Activated CD4-positive, alpha-beta T cell treated with anti-CD3 and anti-CD28 coated beads, Interleukin-2, amount 10 ng/mL, durations not matched to agents 24 days and 14 days (primary cell): ENCODE data around the gene OR1A1. TPM values are rescaled to one million over a fixed set of nuclear protein-coding genes. Genes with fewer than 3 reads are reported as not detected.
"Not testable (repeated sequence)": the region's sequence is repeated elsewhere in the genome, so short reads cannot be mapped to it uniquely, and the experiment has no call there.

Source experiments
- DNase-seq: peaks from one replicate; pipeline ENCODE4 v3.0.0; 2022
- H3K27ac Mint-ChIP-seq: one replicate; pipeline ENCODE4 v1.8.0; 2022; ENCODE audit warnings: mild to moderate bottlenecking, mixed read lengths
- H3K27me3 Mint-ChIP-seq: one replicate; pipeline ENCODE4 v1.8.0; 2022; ENCODE audit warnings: mixed read lengths
- H3K36me3 Mint-ChIP-seq: one replicate; pipeline ENCODE4 v1.8.0; 2022; ENCODE audit warnings: low read depth, mild to moderate bottlenecking, mixed read lengths
- H3K4me1 Mint-ChIP-seq: one replicate; pipeline ENCODE4 v1.8.0; 2021; ENCODE audit warnings: mixed read lengths
- H3K4me3 Mint-ChIP-seq: one replicate; pipeline ENCODE4 v1.8.0; 2022; ENCODE audit warnings: mild to moderate bottlenecking, moderate library complexity, mixed read lengths
- H3K9me3 Mint-ChIP-seq: one replicate; pipeline ENCODE4 v1.8.0; 2021; ENCODE audit warnings: mixed read lengths
- intact Hi-C: fragments of 100-400 bp; cut with micrococcal nuclease; formaldehyde crosslinking; loops from one replicate; pipeline ENCODE4 v1.15.1; 2023
- total RNA-seq: library from RNA; stranded (reverse); gene quantifications from 2 replicates; pipeline ENCODE4 v1.2.3, GENCODE V29; 2022

Gene OR1A1
- not detected in 2 replicates for total RNA-seq

DNA sequence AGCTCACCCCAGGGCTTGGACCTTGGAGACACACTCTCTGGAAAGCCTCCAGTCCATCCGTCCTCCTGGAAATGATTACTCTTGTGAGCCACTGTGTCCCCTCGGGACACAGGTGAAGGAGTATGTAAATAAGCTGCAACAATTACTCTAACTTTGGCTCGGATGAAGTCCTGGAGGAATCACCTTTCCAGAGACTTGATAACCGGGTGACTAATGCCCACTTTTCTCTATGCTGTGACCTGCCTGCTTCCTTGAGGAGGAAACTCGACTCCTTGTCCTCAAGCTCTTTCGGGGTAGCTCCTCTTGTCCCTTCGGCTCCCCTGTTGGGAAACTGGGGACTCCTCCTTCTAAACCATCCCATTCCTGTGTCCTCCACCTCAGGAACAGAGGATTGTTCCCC, at the start of gene OR1A1:
OR1A1 (plus strand) TSS at position 301 of the 400 bp plus-strand sequence. CDS start 7,954 bp downstream, outside the sequence.
- Mint-ChIP-seq H3K4me3 (no peak within 1 kb of the TSS), H3K27me3 (peaks cover 3% of the 10 kb centered on the region), H3K4me1 (no peaks in the 10 kb centered on the region), H3K9me3 (no peaks in the 10 kb centered on the region), H3K27ac (no peak within 1 kb of the TSS), H3K36me3 (no peaks in the 10 kb centered on the region)
- no peak for DNase-seq
- intact Hi-C loops, result no loop called here

- no peaks in the 10 kb centered on the region for H3K4me1 Mint-ChIP-seq
- no peak overlapping the region for H3K4me3 Mint-ChIP-seq
- no peaks in the 10 kb centered on the region for H3K9me3 Mint-ChIP-seq
- peaks cover 2% of the 10 kb centered on the region for H3K27me3 Mint-ChIP-seq
- DNase-seq, result no peak
- intact Hi-C loops, result no loop called here
- no peaks in the 10 kb centered on the region for H3K36me3 Mint-ChIP-seq
- no peak overlapping the region for H3K27ac Mint-ChIP-seq
These were observed 39.9 kb upstream of the OR1A1 start for GRCh38 chr17:3167574-3167973.

GRCh38 chr17:3189961-3190360, 17.5 kb upstream of the OR1A1 start:
- H3K27me3 Mint-ChIP-seq, result peaks cover 2% of the 10 kb centered on the region
- DNase-seq, result no peak
- no peak overlapping the region for H3K27ac Mint-ChIP-seq
- intact Hi-C loops, result no loop called here
- H3K4me3 Mint-ChIP-seq, result no peak overlapping the region
- no peaks in the 10 kb centered on the region for H3K4me1 Mint-ChIP-seq
- no peaks in the 10 kb centered on the region for H3K36me3 Mint-ChIP-seq
- H3K9me3 Mint-ChIP-seq, result no peaks in the 10 kb centered on the region

GRCh38 chr17:3197219-3197618, 10.2 kb upstream of the OR1A1 start, which contains the start of gene OR1A2:
Gene OR1A2, plus strand, starts transcription at chr17:3197519. Its CDS starts 0 bp downstream, at chr17:3197519.
- Mint-ChIP-seq H3K27ac (no peak within 1 kb of the TSS), H3K9me3 (no peaks in the 10 kb centered on the region), H3K36me3 (no peaks in the 10 kb centered on the region), H3K4me3 (no peak within 1 kb of the TSS), H3K4me1 (no peaks in the 10 kb centered on the region), H3K27me3 (no peaks in the 10 kb centered on the region)
- intact Hi-C loops, result no loop called here
- DNase-seq, result no peak

DNA sequence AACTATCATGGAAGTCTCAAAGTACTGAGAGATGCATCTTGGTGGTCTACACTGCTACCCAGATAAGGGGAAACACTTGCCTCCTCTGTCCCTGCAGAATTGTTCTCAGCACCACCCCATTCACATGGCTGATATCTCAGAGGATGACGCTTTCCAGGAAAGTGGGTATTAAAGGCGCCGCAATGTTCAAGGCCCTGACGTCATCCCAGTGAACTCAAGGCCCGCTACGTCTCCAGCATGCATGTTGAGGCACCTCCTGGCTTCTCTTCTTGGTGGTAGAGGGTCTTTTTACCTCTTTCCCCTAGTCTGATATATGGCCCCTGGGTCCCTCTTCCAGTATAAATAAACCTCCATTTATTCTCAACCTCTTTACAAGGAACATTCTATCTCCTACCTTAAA, 1.0 kb downstream of the OR1A1 start:
- Mint-ChIP-seq H3K27ac (no peak overlapping the region), H3K27me3 (peaks cover 3% of the 10 kb centered on the region), H3K4me3 (no peak overlapping the region), H3K9me3 (no peaks in the 10 kb centered on the region), H3K36me3 (no peaks in the 10 kb centered on the region), H3K4me1 (no peaks in the 10 kb centered on the region)
- intact Hi-C loops, result no loop called here
- no peak for DNase-seq

DNA sequence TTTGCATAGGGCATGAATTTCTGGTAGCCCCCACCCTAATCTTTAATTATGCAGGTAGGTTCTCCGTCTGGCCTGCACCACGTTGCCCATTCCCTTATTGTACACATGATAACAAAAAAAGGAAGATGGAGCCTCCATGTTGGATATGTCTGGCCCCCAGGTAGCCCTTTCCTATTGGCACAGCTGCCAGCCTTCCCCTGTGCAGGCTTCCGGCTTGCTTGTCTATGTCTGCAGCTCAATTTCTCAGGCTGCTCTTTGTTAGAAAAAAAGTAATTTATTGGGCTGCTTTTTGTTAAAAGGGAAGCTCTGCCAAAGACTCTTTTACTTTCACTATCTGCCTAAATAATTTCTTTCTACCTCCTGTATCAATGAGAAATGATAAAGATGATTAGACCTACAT, 5.5 kb downstream of the OR1A1 start:
- H3K4me3 Mint-ChIP-seq, result no peak overlapping the region

GRCh38 chr17:3213587-3213986, 6.1 kb downstream of the OR1A1 start:
- Mint-ChIP-seq H3K4me3 (no peak overlapping the region), H3K4me1 (no peaks in the 10 kb centered on the region), H3K27me3 (no peaks in the 10 kb centered on the region), H3K9me3 (no peaks in the 10 kb centered on the region), H3K36me3 (no peaks in the 10 kb centered on the region), H3K27ac (no peak overlapping the region)
- DNase-seq, result no peak
- intact Hi-C loops, result no loop called here

More for the DNA sequence above, 5.5 kb downstream of the OR1A1 start:
- Mint-ChIP-seq H3K27me3 (no peaks in the 10 kb centered on the region), H3K9me3 (no peaks in the 10 kb centered on the region), H3K27ac (no peak overlapping the region), H3K4me1 (no peaks in the 10 kb centered on the region), H3K36me3 (no peaks in the 10 kb centered on the region)
- intact Hi-C loops, result no loop called here
- no peak for DNase-seq

GRCh38 chr17:3219978-3220377, 12.5 kb downstream of the OR1A1 start:
- H3K27ac Mint-ChIP-seq, H3K27me3 Mint-ChIP-seq, H3K9me3 Mint-ChIP-seq, H3K36me3 Mint-ChIP-seq, intact Hi-C loops, H3K4me3 Mint-ChIP-seq, DNase-seq: not testable (repeated sequence)
- peaks cover 10% of the 10 kb centered on the region for H3K4me1 Mint-ChIP-seq

DNA sequence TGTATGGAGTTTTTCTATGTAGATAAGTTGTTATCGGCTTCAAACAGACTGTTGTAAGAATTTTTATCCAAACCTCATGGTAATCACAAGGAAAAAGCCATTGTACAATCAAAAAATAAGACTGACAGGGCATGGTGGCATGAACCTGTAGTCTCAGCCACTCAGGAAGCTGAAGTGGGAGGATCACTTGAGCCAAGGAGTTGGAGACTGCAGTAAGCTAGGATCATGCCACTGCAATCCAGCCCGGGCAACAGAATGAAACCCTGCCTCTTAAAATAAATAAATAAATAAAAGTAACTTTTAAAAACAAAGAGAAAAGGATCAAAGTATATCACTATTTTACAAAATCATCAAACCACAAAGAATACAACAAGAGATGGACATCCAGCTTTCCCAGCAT, 14.4 kb downstream of the OR1A1 start:
- intact Hi-C loops, result no loop called here
- Mint-ChIP-seq H3K4me3 (peak overlapping the region; percentile 67), H3K27me3 (peaks cover 8% of the 10 kb centered on the region), H3K4me1 (peaks cover 10% of the 10 kb centered on the region), H3K27ac (no peak overlapping the region), H3K36me3 (no peaks in the 10 kb centered on the region), H3K9me3 (peaks cover 5% of the 10 kb centered on the region)
- DNase-seq, result no peak

DNA sequence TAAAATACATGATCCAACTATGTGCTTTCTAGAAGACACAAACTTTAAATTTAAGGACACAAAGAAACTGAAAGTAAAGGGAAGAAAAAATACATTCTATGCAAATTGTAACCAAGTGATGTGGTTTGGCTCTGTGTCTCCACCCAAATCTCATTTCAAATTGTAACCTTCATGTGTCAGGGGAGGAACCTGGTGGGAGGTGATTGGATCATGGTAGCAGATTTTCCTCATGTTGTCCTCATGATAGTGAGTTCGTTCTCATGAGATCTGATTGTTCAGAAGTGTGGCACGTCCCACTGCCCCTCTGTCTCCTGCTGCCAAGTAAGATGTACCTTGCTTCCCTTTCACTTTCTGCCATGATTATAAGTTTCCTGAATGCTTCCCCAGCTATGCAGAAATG, 15.0 kb downstream of the OR1A1 start:
- no peak overlapping the region for H3K27ac Mint-ChIP-seq
- DNase-seq, result peak; percentile 69
- peak overlapping the region; percentile 67 for H3K4me3 Mint-ChIP-seq
- H3K36me3 Mint-ChIP-seq, result no peaks in the 10 kb centered on the region
- peaks cover 10% of the 10 kb centered on the region for H3K4me1 Mint-ChIP-seq
- intact Hi-C loops, result no loop called here
- H3K27me3 Mint-ChIP-seq, result peaks cover 8% of the 10 kb centered on the region
- peaks cover 5% of the 10 kb centered on the region for H3K9me3 Mint-ChIP-seq

DNA sequence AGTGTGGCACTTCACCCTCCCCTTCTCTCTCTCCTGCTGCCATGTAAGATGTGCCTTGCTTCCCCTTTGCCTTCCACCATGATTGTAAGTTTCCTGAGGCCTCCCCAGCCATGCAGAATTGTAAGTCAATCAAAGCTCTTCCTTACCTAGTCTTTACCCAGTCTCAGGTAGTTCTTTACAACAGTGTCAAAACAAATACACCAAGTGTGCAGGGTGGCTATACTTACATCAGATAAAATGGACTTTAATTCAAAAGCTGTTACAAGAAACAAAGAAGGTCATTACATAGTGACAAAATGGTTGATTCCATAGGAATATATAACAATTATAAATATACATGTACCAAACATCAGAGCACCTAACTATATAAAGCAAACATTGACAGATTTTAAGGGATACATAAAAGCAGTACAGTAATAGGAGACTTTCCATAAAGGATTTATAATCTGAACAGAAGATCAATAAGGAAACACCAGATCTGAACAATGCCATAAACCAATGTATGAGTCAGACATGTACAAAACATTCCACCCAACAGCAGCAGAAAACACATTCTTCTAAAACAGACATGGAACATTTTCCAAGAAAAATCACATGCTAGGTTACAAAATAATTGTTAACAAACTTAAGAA, 17.4 kb downstream of the OR1A1 start:
- intact Hi-C loops, H3K27ac Mint-ChIP-seq, H3K27me3 Mint-ChIP-seq: not testable (repeated sequence)

DNA sequence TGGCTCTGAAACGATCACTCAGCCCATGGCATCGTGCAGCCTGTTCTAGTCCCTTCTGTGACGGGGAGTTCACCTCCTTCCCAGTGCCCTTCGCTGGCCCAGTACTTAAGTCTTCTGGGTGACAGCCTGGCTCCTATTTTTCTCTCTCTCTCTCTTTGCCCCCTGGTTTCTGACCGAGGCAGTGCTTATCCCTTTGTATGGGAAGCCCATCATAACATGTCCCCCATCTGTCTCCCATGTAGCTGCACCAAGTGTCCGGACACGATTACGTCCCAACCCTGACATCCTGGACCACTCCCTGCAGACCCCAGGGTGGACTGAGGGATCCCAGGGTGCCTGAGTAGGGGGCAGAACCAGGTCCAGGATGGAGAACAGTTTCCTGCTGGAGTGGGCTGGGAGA, 24.8 kb downstream of the OR1A1 start:
- H3K4me1 Mint-ChIP-seq, H3K4me3 Mint-ChIP-seq, H3K27ac Mint-ChIP-seq, intact Hi-C loops, H3K27me3 Mint-ChIP-seq, DNase-seq, H3K9me3 Mint-ChIP-seq, H3K36me3 Mint-ChIP-seq: not testable (repeated sequence)

More for the DNA sequence above, 17.4 kb downstream of the OR1A1 start:
- not testable (repeated sequence) for H3K4me3 Mint-ChIP-seq, DNase-seq, H3K36me3 Mint-ChIP-seq, H3K9me3 Mint-ChIP-seq
- H3K4me1 Mint-ChIP-seq, result peaks cover 10% of the 10 kb centered on the region

DNA sequence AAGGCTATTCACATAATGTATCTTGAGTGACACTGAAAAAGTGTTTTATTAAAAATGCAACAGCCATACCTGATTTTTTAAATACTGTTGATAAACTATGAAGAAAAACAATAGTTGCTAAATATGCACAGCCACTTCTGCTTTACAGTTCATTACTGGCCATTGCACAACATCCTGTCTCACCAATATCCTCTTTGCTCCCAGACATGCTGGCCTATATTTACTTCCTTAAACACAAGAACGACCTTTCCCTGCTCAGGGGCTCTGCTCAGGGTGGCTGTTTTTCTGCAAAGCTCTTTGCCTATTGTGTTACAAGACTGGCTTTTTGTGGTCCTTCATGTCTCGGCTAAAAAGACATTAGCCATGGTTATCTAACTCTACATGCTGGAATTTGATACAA, 31.2 kb downstream of the OR1A1 start:
- H3K27ac Mint-ChIP-seq, H3K27me3 Mint-ChIP-seq, H3K9me3 Mint-ChIP-seq, H3K4me3 Mint-ChIP-seq, DNase-seq, H3K36me3 Mint-ChIP-seq, H3K4me1 Mint-ChIP-seq, intact Hi-C loops: not testable (repeated sequence)

DNA sequence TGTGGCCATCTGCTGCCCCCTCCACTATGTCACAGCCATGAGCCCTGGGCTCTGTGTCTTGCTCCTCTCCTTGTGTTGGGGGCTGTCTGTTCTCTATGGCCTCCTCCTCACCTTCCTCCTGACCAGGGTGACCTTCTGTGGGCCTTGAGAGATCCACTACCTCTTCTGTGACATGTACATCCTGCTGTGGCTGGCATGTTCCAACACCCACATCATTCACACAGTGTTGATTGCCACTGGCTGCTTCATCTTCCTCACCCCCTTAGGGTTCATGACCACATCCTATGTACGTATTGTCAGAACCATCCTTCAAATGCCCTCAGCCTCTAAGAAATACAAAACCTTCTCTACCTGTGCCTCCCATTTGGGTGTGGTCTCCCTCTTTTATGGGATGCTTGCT, 33.6 kb downstream of the OR1A1 start:
- H3K36me3 Mint-ChIP-seq, DNase-seq, H3K4me1 Mint-ChIP-seq, intact Hi-C loops, H3K27me3 Mint-ChIP-seq, H3K4me3 Mint-ChIP-seq, H3K9me3 Mint-ChIP-seq, H3K27ac Mint-ChIP-seq: not testable (repeated sequence)

GRCh38 chr17:3244841-3245240, 37.4 kb downstream of the OR1A1 start:
- intact Hi-C loops, H3K4me3 Mint-ChIP-seq, H3K27me3 Mint-ChIP-seq, H3K27ac Mint-ChIP-seq, DNase-seq, H3K36me3 Mint-ChIP-seq, H3K9me3 Mint-ChIP-seq, H3K4me1 Mint-ChIP-seq: not testable (repeated sequence)
